GM18909 (cell line): ENCODE data around the gene DENND1C.

Experiments
- ATAC-seq: cut with Tn5 transposase; IDR thresholded peaks from one replicate; pipeline ENCODE4 v1.9.1; 2021; ENCODE audit warnings: mild to moderate bottlenecking; ENCODE audit not compliant: unreplicated experiment, poor library complexity

The DENND1C gene, protein sequence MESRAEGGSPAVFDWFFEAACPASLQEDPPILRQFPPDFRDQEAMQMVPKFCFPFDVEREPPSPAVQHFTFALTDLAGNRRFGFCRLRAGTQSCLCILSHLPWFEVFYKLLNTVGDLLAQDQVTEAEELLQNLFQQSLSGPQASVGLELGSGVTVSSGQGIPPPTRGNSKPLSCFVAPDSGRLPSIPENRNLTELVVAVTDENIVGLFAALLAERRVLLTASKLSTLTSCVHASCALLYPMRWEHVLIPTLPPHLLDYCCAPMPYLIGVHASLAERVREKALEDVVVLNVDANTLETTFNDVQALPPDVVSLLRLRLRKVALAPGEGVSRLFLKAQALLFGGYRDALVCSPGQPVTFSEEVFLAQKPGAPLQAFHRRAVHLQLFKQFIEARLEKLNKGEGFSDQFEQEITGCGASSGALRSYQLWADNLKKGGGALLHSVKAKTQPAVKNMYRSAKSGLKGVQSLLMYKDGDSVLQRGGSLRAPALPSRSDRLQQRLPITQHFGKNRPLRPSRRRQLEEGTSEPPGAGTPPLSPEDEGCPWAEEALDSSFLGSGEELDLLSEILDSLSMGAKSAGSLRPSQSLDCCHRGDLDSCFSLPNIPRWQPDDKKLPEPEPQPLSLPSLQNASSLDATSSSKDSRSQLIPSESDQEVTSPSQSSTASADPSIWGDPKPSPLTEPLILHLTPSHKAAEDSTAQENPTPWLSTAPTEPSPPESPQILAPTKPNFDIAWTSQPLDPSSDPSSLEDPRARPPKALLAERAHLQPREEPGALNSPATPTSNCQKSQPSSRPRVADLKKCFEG

DNA sequence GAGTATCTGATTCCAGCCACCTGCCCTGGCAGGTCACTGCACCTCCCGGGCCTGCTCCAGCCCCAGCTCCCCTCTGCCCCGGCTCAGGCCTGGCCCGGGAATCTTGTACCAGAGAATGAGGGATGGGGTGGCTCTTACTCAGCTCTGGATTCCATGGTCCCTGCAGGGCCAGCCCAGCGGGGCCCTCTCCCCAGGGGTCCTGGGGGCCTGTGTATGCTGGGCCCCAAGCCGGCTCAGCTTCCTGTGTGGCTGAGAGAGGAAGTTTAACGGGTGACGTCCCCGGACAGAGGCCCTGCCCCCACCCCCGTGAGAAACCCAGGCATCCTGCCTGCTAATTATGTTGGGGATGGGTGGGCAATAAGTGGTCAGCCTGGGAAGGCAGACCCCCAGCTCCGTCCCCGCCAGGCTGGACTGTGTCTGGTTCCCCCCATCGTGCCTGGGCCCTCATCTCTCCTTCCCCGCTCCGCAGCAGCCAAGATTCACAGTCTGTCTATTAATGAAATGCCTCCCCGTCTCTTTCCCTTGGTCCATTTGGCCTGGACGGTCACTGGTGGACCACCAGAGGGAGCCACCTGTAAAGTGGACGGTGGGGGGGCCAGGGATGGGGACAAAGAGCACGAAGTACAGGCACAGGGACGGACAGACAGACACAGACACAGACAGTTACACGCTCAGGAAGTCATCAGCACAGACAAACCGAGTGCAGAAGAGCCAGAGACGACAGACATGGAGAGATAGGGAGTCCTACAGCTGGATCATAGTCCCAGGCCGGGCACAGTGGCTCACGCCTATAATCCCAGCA, at the start of gene DENND1C:
Gene DENND1C, minus strand, starts transcription at position 247 of the 802 bp plus-strand sequence. Its CDS starts 92 bp downstream, at position 155.
- no peak for ATAC-seq

DNA sequence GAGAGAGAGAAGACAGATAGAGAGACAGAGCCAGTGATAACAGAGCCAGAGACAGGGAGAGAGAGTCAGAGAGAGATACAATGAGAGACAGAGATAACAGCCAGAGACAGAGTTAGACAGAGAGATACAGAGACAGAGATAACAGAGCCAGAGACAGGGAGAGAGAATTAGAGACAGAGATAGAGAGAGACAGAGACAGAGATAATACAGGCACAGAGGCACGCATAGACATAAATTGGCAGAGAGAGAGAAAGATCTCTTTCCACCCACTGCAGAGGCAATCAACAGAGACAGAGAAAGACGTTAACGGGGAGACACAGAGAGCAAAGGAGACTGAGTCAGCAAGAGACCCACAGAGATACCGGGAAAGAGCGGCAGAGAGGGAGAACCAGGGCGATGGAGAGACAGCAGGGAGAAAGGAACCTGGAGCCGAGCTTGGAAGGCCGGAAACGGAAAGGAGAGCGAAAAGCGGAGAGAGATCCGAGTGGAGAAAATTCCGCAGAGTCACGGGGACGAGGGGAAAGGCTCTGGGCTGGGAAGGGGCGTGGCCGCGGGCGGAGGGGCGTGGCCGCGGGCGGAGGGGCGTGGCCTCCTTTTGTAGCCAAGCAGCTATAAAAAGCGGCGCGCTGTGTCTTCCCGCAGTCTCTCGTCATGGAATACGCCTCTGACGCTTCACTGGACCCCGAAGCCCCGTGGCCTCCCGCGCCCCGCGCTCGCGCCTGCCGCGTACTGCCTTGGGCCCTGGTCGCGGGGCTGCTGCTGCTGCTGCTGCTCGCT, 49.0 kb upstream of the DENND1C start, which contains the start of gene TNFSF9:
Gene TNFSF9, plus strand, starts transcription at position 641 of the 777 bp plus-strand sequence. Its CDS starts 11 bp downstream, at position 652.
- ATAC-seq: peak; percentile 34

- ATAC-seq: no peak
These were observed 48.4 kb upstream of the DENND1C start for GRCh38 chr19:6529937-6530385.

DNA sequence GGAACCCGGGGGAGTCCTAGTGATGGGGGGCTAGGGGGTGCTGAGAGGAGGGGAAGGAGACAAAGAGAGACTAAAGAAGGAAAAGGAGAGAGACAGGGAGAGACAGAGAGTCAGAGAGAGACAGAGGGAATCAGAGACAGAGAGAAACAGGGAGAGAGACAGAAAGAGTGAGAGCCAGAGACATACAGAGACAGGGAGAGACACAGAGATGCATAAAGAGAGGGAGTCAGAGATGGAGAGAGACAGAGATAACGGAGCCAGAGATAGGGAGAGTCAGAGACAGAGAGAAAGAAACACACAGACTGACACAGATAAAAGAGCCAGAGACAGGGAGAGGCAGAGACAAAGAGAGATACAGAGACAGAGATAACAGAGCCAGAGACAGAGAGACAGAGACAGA, 47.8 kb upstream of the DENND1C start:
- no peak for ATAC-seq

DNA sequence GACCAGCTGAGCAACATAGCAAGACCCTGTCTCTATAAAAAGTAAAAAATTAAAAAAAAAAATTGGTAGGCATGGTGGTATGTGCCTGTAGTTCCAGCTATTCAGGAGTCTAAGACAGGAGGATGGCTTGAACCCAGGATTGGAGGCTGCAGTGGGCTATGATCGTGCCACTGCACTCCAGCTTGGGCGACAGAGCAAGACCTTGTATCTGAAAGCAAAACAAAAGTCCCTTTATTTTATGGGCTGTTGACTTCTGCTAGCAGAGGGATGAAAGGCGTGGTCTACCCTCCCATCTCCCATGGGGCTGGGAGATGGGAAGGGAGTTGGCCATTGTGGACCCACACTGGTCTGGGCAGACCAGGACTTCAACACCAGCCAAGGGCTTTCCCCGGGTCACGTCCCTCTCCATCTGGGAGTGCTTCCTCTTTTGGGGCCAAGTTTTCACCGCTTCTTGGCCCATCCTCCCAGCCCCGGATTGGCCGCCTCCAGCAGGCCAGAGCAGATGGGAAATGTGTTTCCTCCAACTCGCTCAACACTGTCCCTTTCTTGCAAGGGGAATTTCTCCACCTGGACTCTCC, 47.0 kb upstream of the DENND1C start:
- no peak for ATAC-seq

- ATAC-seq: peak; percentile 44
These were observed 46.4 kb upstream of the DENND1C start for GRCh38 chr19:6527893-6528543.

GRCh38 chr19:6524311-6524710, 42.7 kb upstream of the DENND1C start:
- ATAC-seq: no peak

GRCh38 chr19:6522712-6523111, 41.1 kb upstream of the DENND1C start:
- no peak for ATAC-seq

GRCh38 chr19:6521718-6522646, 40.4 kb upstream of the DENND1C start:
- peak; percentile 48 for ATAC-seq

GRCh38 chr19:6519289-6519688, 37.7 kb upstream of the DENND1C start:
- ATAC-seq: no peak

- no peak for ATAC-seq
These were observed 36.7 kb upstream of the DENND1C start for GRCh38 chr19:6518145-6518911.

DNA sequence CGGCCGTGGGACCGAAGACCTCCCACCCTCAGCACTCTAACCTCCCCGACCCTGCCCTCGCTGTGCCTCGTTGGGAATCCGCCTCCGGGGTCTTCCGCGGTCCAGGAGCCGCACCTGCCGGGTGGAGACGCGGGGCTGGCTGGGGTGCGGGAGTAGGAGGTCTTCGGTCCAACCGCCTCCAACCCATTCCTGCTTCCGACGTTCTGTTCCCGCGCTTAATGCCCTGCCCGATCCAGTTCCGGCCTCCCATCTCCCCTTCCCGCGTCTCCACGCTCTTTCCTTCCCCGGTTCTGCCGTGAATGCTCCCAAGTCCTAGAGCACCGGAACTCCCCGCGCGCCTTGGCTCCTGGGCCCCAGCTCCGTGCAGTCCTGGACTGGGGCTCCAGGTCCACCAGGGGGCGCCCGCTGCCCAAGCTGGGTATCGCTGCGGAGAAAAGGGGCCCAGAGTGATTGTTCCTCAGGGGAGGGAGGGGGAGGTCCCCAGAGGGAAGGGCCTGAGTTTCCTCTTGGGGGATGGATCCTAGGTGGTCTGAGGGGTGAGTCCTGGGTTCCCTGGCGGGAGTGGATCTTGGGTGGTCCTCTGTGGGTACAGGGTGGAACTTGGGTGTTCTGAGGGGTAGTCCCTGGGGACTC, 35.2 kb upstream of the DENND1C start:
- ATAC-seq: peak; percentile 54

DNA sequence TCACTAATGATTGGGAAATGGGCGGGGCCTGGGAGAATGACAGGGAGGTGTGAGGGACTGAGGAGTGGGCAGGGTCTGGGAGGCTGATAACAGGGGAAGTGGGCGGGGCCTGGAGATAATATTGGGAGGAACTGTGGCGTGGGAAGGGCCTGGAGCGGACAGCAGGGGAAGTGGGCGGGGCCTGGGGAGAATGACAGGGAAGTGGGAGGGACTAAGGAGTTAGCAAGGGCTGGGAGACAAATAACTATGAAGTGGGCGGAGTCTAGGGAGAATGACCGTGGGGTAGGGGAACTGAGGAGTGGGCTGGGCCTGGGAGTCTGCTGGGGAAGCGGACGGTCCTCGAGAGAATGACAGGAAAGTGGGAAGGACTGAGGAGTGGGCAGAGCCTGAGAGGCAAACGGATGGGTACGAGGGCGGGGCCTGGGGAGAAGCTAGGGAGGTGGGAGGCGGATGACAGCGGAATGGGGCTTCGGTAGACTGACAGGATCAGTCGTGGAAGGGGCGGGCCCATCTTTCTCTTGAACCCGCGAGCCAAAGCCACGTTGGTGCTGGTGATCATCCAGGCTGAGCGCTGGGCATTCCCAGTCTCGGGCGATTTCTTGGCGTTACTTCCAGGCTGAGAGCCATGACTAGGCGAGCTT, 34.6 kb upstream of the DENND1C start:
- peak; percentile 51 for ATAC-seq

GRCh38 chr19:6514926-6515544, 33.4 kb upstream of the DENND1C start:
- no peak for ATAC-seq

DNA sequence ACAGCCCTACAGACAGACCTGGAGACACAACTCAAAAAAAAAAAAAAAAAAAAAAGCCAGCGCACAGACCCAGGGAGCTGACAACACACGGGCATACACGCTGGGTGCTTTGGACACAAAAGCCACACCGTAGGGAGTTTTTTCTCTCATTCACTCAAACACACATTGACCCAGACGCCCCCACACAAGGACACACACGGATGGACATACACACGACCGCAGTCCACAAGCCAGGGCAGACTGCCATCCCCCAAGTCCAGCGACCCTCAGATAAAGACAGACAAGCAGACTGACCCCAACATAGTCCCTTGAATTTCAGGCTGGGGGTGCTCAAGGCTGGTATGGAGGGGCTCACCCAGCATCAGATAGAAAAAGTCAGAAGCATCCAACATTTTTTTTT, 32.5 kb upstream of the DENND1C start:
- ATAC-seq: no peak

GRCh38 chr19:6510618-6511017, 29.0 kb upstream of the DENND1C start:
- ATAC-seq: no peak
